ENCODE measurements around the gene MYOCOS.

The MYOCOS gene, protein sequence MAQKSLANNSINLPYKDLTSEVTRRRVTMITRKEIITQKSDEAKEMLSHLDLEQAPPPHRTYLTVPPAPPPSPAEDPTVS

DNA sequence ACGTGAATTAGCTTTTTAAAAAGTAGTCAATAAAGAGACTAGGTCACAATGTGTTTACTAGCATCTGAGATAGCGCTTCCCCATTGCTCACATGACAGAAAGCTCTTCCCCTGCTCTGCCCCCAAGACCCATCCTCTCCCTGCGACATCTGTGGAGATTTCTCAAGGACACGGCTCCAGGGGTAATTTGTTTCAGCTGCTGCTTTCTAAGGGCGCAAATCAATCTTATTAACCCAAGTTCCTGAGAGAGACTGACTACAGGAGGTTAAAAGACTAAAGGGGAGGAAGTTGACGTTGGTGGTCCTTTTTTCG, at the start of gene MYOCOS:
Gene MYOCOS, plus strand, starts transcription at position 92 of the 311 bp plus-strand sequence. CDS start 1,641 bp downstream, outside the sequence.
- TF ChIP-seq CTCF (IDR thresholded peaks at IDR 0.05; ENCODE audit: low read depth, low read length) = no peak
- TF ChIP-seq MYC (IDR thresholded peaks at IDR 0.05; ENCODE audit: low read depth, low read length) = no peak
- TF ChIP-seq POLR2A (IDR thresholded peaks at IDR 0.05; ENCODE audit: extremely low read depth, insufficient read length) = no peak
- TF ChIP-seq, protein P1, sequence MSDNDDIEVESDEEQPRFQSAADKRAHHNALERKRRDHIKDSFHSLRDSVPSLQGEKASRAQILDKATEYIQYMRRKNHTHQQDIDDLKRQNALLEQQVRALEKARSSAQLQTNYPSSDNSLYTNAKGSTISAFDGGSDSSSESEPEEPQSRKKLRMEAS (IDR thresholded peaks at IDR 0.05; ENCODE audit: low read depth, low read length) = no peak
- H3K4me3 ChIP-seq (ENCODE audit: low read depth, low read length) = no peak within 1 kb of the TSS
- DNase-seq (ENCODE audit: low read depth) = no peak

GRCh38 chr1:171576144-171576543, 45.9 kb upstream of the MYOCOS start:
- H3K4me3 ChIP-seq (ENCODE audit: low read depth, low read length) = no peak overlapping the region
- TF ChIP-seq MYC (IDR thresholded peaks at IDR 0.05; ENCODE audit: low read depth, low read length) = no peak
- TF ChIP-seq, protein P1 (IDR thresholded peaks at IDR 0.05; ENCODE audit: low read depth, low read length) = no peak
- TF ChIP-seq CTCF (IDR thresholded peaks at IDR 0.05; ENCODE audit: low read depth, low read length) = no peak
- TF ChIP-seq POLR2A (IDR thresholded peaks at IDR 0.05; ENCODE audit: extremely low read depth, insufficient read length) = no peak
- DNase-seq (ENCODE audit: low read depth) = no peak

GRCh38 chr1:171581226-171581625, 40.8 kb upstream of the MYOCOS start:
- H3K4me3 ChIP-seq (ENCODE audit: low read depth, low read length) = no peak overlapping the region
- TF ChIP-seq, protein P1 (IDR thresholded peaks at IDR 0.05; ENCODE audit: low read depth, low read length) = no peak
- TF ChIP-seq CTCF (IDR thresholded peaks at IDR 0.05; ENCODE audit: low read depth, low read length) = no peak
- TF ChIP-seq MYC (IDR thresholded peaks at IDR 0.05; ENCODE audit: low read depth, low read length) = no peak
- TF ChIP-seq POLR2A (IDR thresholded peaks at IDR 0.05; ENCODE audit: extremely low read depth, insufficient read length) = no peak
- DNase-seq (ENCODE audit: low read depth) = no peak

- DNase-seq (ENCODE audit: low read depth) = no peak
- TF ChIP-seq CTCF (IDR thresholded peaks at IDR 0.05; ENCODE audit: low read depth, low read length) (no peak), POLR2A (IDR thresholded peaks at IDR 0.05; ENCODE audit: extremely low read depth, insufficient read length) (no peak), MYC (IDR thresholded peaks at IDR 0.05; ENCODE audit: low read depth, low read length) (no peak)
- TF ChIP-seq, protein P1 (IDR thresholded peaks at IDR 0.05; ENCODE audit: low read depth, low read length) = no peak
- no peak overlapping the region for H3K4me3 ChIP-seq (ENCODE audit: low read depth, low read length)
These were observed 40.3 kb upstream of the MYOCOS start for GRCh38 chr1:171581766-171582165.

- no peak for DNase-seq (ENCODE audit: low read depth)
- TF ChIP-seq POLR2A (IDR thresholded peaks at IDR 0.05; ENCODE audit: extremely low read depth, insufficient read length) (no peak), CTCF (IDR thresholded peaks at IDR 0.05; ENCODE audit: low read depth, low read length) (no peak), MYC (IDR thresholded peaks at IDR 0.05; ENCODE audit: low read depth, low read length) (no peak)
- TF ChIP-seq, protein P1 (IDR thresholded peaks at IDR 0.05; ENCODE audit: low read depth, low read length) = no peak
- H3K4me3 ChIP-seq (ENCODE audit: low read depth, low read length) = no peak overlapping the region
These were observed 39.5 kb upstream of the MYOCOS start for GRCh38 chr1:171582589-171582988.

Measured in NB4 (cell line).